Astrocyte (in vitro differentiated cells and primary cell): ENCODE measurements around the gene MRPL43. TPM values are rescaled to one million over a fixed set of nuclear protein-coding genes. Genes with fewer than 3 reads are reported as not detected.

Experiments
- DNase-seq: peaks from one replicate; pipeline ENCODE4 v3.0.0-alpha.2; 2010; ENCODE audit warnings: low read depth
- FAIRE-seq: peaks from 2 replicates; lab custom pipeline; 2011; peaks lifted over from hg19 to GRCh38; lab: Jason Lieb, UNC
- H2AFZ ChIP-seq: 2 replicates; pipeline ENCODE4 v1.6.0; 2012; ENCODE audit warnings: low read depth, low read length, inconsistent platforms
- H3K27ac ChIP-seq: 2 replicates; pipeline ENCODE4 v1.5.1; 2011; ENCODE audit warnings: low read depth, low read length, inconsistent platforms
- H3K27me3 ChIP-seq: 2 replicates; pipeline ENCODE4 v1.6.0; 2011; ENCODE audit warnings: low read length, inconsistent platforms; ENCODE audit not compliant: insufficient read depth
- H3K36me3 ChIP-seq: 2 replicates; pipeline ENCODE4 v1.5.1; 2011; ENCODE audit warnings: low read length, inconsistent platforms; ENCODE audit not compliant: insufficient read depth
- H3K4me1 ChIP-seq: 2 replicates; pipeline ENCODE4 v1.5.1; 2011; ENCODE audit warnings: low read length, inconsistent platforms; ENCODE audit not compliant: insufficient read depth
- H3K4me2 ChIP-seq: 2 replicates; pipeline ENCODE4 v1.6.0; 2012; ENCODE audit warnings: low read length, inconsistent platforms
- H3K4me3 ChIP-seq: 2 replicates; pipeline ENCODE4 v1.5.1; 2011; ENCODE audit warnings: low read depth, mild to moderate bottlenecking, low read length, inconsistent platforms; ENCODE audit not compliant: insufficient read depth
- H3K79me2 ChIP-seq: 2 replicates; pipeline ENCODE4 v1.6.0; 2012; ENCODE audit warnings: mild to moderate bottlenecking, low read length, inconsistent platforms; ENCODE audit not compliant: insufficient read depth
- H3K9ac ChIP-seq: 2 replicates; pipeline ENCODE4 v1.6.0; 2012; ENCODE audit warnings: mild to moderate bottlenecking, low read length, inconsistent platforms
- H3K9me3 ChIP-seq: 2 replicates; pipeline ENCODE4 v1.5.1; 2012; ENCODE audit warnings: low read depth, mild to moderate bottlenecking, low read length, inconsistent platforms; ENCODE audit not compliant: insufficient read depth
- H4K20me1 ChIP-seq: 2 replicates; pipeline ENCODE4 v1.6.0; 2012; ENCODE audit warnings: low read length, inconsistent platforms; ENCODE audit not compliant: insufficient read depth
- H3K27ac Mint-ChIP-seq: one replicate; pipeline ENCODE4 v1.8.0; 2021; ENCODE audit warnings: mild to moderate bottlenecking, mixed read lengths; ENCODE audit not compliant: unreplicated experiment
- H3K27me3 Mint-ChIP-seq: one replicate; pipeline ENCODE4 v1.8.0; 2021; ENCODE audit warnings: low read depth, mixed read lengths; ENCODE audit not compliant: unreplicated experiment
- H3K36me3 Mint-ChIP-seq: one replicate; pipeline ENCODE4 v1.8.0; 2021; ENCODE audit warnings: low read depth, mixed read lengths; ENCODE audit not compliant: unreplicated experiment
- H3K4me1 Mint-ChIP-seq: one replicate; pipeline ENCODE4 v1.8.0; 2021; ENCODE audit warnings: low read depth, mixed read lengths; ENCODE audit not compliant: unreplicated experiment
- H3K4me3 Mint-ChIP-seq: one replicate; pipeline ENCODE4 v1.8.0; 2021; ENCODE audit warnings: mild to moderate bottlenecking, moderate library complexity, mixed read lengths; ENCODE audit not compliant: unreplicated experiment
- H3K9me3 Mint-ChIP-seq: one replicate; pipeline ENCODE4 v1.8.0; 2021; ENCODE audit warnings: mild to moderate bottlenecking, mixed read lengths; ENCODE audit not compliant: unreplicated experiment
- CTCF ChIP-seq: IDR thresholded peaks from 2 replicates; pipeline ENCODE4 v1.5.1; 2011; ENCODE audit warnings: low read depth, mild to moderate bottlenecking, inconsistent platforms, low read length, moderate library complexity; ENCODE audit not compliant: insufficient read depth
- EZH2 ChIP-seq: IDR thresholded peaks from 2 replicates; pipeline ENCODE4 v1.6.1; 2012; ENCODE audit warnings: mild to moderate bottlenecking, low read length, inconsistent platforms; ENCODE audit not compliant: insufficient read depth
- total RNA-seq: library from RNA; stranded (reverse); gene quantifications from 2 replicates; pipeline ENCODE4 v1.2.1, GENCODE V29; 2021

Gene MRPL43
- total RNA-seq, 1 donor from 2014 or later, result 61.3 TPM

DNA sequence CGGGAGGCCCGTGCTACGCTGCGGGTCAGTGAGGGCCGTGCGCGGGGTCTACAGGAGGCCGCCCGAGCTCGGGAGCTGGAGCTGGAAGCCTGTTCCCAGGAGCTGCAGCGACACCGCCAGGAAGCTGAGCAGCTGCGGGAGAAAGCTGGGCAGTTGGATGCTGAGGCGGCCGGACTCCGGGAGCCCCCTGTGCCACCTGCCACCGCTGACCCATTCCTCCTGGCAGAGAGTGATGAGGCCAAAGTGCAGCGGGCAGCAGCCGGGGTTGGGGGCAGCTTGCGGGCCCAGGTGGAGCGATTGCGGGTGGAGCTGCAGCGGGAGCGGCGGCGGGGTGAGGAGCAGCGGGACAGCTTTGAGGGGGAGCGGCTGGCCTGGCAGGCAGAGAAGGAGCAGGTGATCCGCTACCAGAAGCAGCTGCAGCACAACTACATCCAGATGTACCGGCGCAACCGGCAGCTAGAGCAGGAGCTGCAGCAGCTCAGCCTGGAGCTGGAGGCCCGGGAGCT is 19.3 kb upstream of the MRPL43 start:
- Histone ChIP-seq H3K4me3 (no peak overlapping the region), H3K4me2 (no peak overlapping the region), H3K9me3 (no peaks in the 10 kb centered on the region), H4K20me1 (peaks cover 60% of the 10 kb centered on the region), H3K4me1 (peaks cover 11% of the 10 kb centered on the region), H3K9ac (no peak overlapping the region), H2AFZ (no peak overlapping the region), H3K27me3 (no peaks in the 10 kb centered on the region), H3K36me3 (peaks cover 10% of the 10 kb centered on the region), H3K27ac (no peak overlapping the region), H3K79me2 (peaks cover 29% of the 10 kb centered on the region)
- TF ChIP-seq CTCF (no peak), EZH2 (no peak)
- no peak overlapping the region for H3K27ac Mint-ChIP-seq
- peaks cover 3% of the 10 kb centered on the region for H3K36me3 Mint-ChIP-seq
- FAIRE-seq (no peak), DNase-seq (no peak)
- H3K27me3 Mint-ChIP-seq, result no peaks in the 10 kb centered on the region
- no peaks in the 10 kb centered on the region for H3K9me3 Mint-ChIP-seq
- H3K4me1 Mint-ChIP-seq, result peaks cover 6% of the 10 kb centered on the region
- no peak overlapping the region for H3K4me3 Mint-ChIP-seq

DNA sequence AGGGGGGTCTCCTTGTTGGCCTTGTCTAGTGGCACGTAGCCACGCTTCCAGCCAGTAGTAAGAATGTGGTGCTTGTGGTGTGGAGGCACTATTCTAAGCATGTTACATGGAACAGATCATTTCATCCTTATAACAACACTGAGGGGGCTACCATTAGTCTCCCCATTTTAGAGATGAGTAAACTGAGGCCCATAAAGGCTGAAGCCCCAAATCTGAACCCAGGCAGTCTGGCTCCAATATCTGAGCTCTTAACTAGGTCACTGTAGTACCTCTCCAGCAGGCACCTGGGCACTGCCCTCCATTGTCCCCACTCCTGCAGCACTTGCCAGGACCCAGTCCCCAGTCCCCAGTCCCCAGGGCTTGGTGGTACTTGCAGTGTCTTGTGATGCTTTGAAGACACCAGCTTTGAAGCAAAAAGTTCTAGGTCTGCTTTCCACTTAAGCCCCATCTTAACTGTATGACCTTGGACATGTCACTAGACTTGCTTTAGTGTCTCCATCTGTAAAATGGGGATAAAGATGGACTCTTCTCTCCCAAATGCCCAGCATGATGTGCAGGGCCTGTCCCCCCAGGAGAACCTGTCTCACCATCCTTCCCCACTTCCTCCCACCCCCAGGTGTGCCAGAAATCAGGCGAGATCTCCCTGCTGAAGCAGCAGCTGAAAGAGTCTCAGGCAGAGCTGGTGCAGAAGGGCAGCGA is 18.7 kb upstream of the MRPL43 start:
- Histone ChIP-seq H3K4me3 (no peak overlapping the region), H3K36me3 (peaks cover 10% of the 10 kb centered on the region), H3K4me2 (no peak overlapping the region), H4K20me1 (peaks cover 66% of the 10 kb centered on the region), H3K79me2 (peaks cover 36% of the 10 kb centered on the region), H2AFZ (no peak overlapping the region), H3K4me1 (peaks cover 17% of the 10 kb centered on the region), H3K27ac (no peak overlapping the region), H3K27me3 (no peaks in the 10 kb centered on the region), H3K9ac (no peak overlapping the region), H3K9me3 (no peaks in the 10 kb centered on the region)
- Mint-ChIP-seq H3K4me3 (no peak overlapping the region), H3K9me3 (peaks cover under 1% of the 10 kb centered on the region), H3K27ac (no peak overlapping the region), H3K4me1 (peaks cover 12% of the 10 kb centered on the region), H3K36me3 (peaks cover 3% of the 10 kb centered on the region), H3K27me3 (no peaks in the 10 kb centered on the region)
- FAIRE-seq (no peak), DNase-seq (no peak)
- TF ChIP-seq EZH2 (no peak), CTCF (no peak)

DNA sequence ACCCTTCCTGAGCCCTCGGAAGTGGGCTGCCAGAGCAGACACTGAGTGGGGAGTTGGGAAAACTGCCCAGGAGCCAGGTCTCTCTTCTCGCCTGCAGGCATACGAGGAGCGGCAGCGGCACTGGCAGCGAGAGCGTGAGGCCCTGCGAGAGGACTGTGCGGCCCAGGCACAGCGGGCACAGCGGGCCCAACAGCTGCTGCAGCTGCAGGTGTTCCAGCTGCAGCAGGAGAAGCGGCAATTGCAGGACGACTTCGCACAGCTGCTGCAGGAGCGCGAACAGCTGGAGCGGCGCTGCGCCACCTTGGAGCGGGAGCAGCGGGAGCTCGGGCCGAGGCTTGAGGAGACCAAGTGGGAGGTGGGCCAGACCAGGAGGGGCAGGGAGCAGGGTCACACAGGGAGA is 18.1 kb upstream of the MRPL43 start:
- peaks cover 21% of the 10 kb centered on the region for H3K4me1 ChIP-seq
- H3K36me3 Mint-ChIP-seq, result peaks cover 3% of the 10 kb centered on the region
- H3K79me2 ChIP-seq, result peaks cover 42% of the 10 kb centered on the region
- peaks cover 15% of the 10 kb centered on the region for H3K4me1 Mint-ChIP-seq
- no peak overlapping the region for H3K4me3 Mint-ChIP-seq
- FAIRE-seq (no peak), DNase-seq (no peak)
- no peak overlapping the region for H3K27ac ChIP-seq
- no peak overlapping the region for H2AFZ ChIP-seq
- no peak overlapping the region for H3K27ac Mint-ChIP-seq
- H3K27me3 ChIP-seq, result no peaks in the 10 kb centered on the region
- no peak overlapping the region for H3K4me2 ChIP-seq
- H4K20me1 ChIP-seq, result peaks cover 68% of the 10 kb centered on the region
- no peak overlapping the region for H3K4me3 ChIP-seq
- H3K27me3 Mint-ChIP-seq, result no peaks in the 10 kb centered on the region
- no peaks in the 10 kb centered on the region for H3K9me3 ChIP-seq
- H3K9me3 Mint-ChIP-seq, result peaks cover 1% of the 10 kb centered on the region
- no peak overlapping the region for H3K9ac ChIP-seq
- no peak for TF ChIP-seq CTCF
- no peak for TF ChIP-seq EZH2
- H3K36me3 ChIP-seq, result peaks cover 10% of the 10 kb centered on the region
